Pancreas (tissue), 10 donors: ENCODE measurements around the gene CD200R1L. TPM values are rescaled to one million over a fixed set of nuclear protein-coding genes. Genes with fewer than 3 reads are reported as not detected.

Source experiments
- ATAC-seq, 4 donors: fragments of 200-7000 bp; cut with Tn5 transposase; one replicate each; pipeline versions ENCODE4 v1.8.0 to v1.9.1; 2020; ENCODE audit warnings: mild to moderate bottlenecking in 4 of 4, moderate library complexity in 4 of 4
- DNase-seq, 6 donors: peaks; one replicate each; pipeline ENCODE4 v3.0.0-alpha.2; 2020
- FAIRE-seq: peaks from 2 replicates; lab custom pipeline; 2012; peaks lifted over from hg19 to GRCh38; lab: Jason Lieb, UNC
- H3K27ac ChIP-seq, 4 donors: fragments of 200-600 bp; sonication (generic); 1 replicate in 3 of 4; 2 replicates in 1 of 4; pipeline versions ENCODE4 v1.5.0 to v1.8.0; 2020
- H3K27me3 ChIP-seq, 4 donors: fragments of 200-600 bp; one replicate each; pipeline ENCODE4 v1.8.0; 2021
- H3K36me3 ChIP-seq, 3 donors: fragments of 200-600 bp; sonication (generic) in 1 of 3; one replicate each; pipeline versions ENCODE4 v1.5.0 to v1.8.0; 2020 to 2021
- H3K4me1 ChIP-seq, 3 donors: fragments of 200-600 bp; one replicate each; pipeline ENCODE4 v1.8.0; 2021
- H3K4me3 ChIP-seq, 4 donors: fragments of 200-600 bp; sonication (generic) in 2 of 4; one replicate each; pipeline versions ENCODE4 v1.5.0 to v1.8.0; 2020 to 2021
- H3K9me3 ChIP-seq, 4 donors: fragments of 200-600 bp; one replicate each; pipeline ENCODE4 v1.8.0; 2021
- WGBS, 2 donors: extraction: QIAGEN DNeasy Blood & Tissue Kit; methylation state at CpG; one replicate each; pipeline ENCODE4 v1.1.7; 2013; 5-methylcytosine and 5-hydroxymethylcytosine counted together
- intact Hi-C, 3 donors: fragments of 100-400 bp; cut with DNase I; formaldehyde crosslinking; loops; one replicate each; pipeline versions ENCODE4 v1.11.1 to v1.14.2; 2022
- polyA plus RNA-seq, 2 donors: library from polyadenylated mRNA; stranded (reverse); fragments of 200-250 nt; gene quantifications; one replicate each; pipeline ENCODE4 v1.2.3, GENCODE V29; 2013
- total RNA-seq, 6 donors: library from RNA; stranded (reverse); fragmentation: NEBNext Ultra II Directional in 4 of 6; extraction: Animal tissue kit (Norgen Biotek cat#: 25700) in 4 of 6; gene quantifications; one replicate each; pipeline versions ENCODE4 v1.2.1 to v1.2.4, GENCODE V29; 2021 to 2023
- TF ChIP-seq, protein P1 (sequence below), 4 donors: fragments of 200-600 bp; sonication (generic) in 3 of 4; IDR thresholded peaks; one replicate each; pipeline versions ENCODE4 v1.5.0 to v1.8.0; 2021; ENCODE audit warnings: antibody characterized with exemption in 4 of 4
- donor health status: healthy with polysubstance abuse.
- donor health status: DM: no; HTN: no; CAD: no; lungs with moderate emphysema.
- donor health status: DM: no; HTN: no; CAD: no.
- donor health status: control.
- donor health status: control.
- donor health status: Bipolar disorder and iron deficiency.
- donor health status: DM: yes; HTN: yes; CAD: no.
- donor health status: DM: no; HTN: no; CAD: no.
- donor health status: DM: no; HTN: no; CAD: no.
- donor health status: DM: yes; HTN: yes; CAD: no.

The CD200R1L gene
- total and polyA plus RNA-seq, 8 donors = not detected

- H3K36me3 ChIP-seq = no peaks in the 10 kb centered on the region
- no peaks in the 10 kb centered on the region for H3K9me3 ChIP-seq
- ATAC-seq (peak in 3 of 4 donors; percentile 35 to 75 (median 63)), FAIRE-seq (no peak), DNase-seq (no peak)
- no peak overlapping the region for H3K27ac ChIP-seq
- H3K27me3 ChIP-seq = no peaks in the 10 kb centered on the region
- intact Hi-C loops = no loop called here
- H3K4me3 ChIP-seq = no peak overlapping the region
- H3K4me1 ChIP-seq = no peaks in the 10 kb centered on the region
- WGBS, 2 donors = 33 to 38% methylated on average over 6 of the region's 6 CpGs
- TF ChIP-seq, protein P1, sequence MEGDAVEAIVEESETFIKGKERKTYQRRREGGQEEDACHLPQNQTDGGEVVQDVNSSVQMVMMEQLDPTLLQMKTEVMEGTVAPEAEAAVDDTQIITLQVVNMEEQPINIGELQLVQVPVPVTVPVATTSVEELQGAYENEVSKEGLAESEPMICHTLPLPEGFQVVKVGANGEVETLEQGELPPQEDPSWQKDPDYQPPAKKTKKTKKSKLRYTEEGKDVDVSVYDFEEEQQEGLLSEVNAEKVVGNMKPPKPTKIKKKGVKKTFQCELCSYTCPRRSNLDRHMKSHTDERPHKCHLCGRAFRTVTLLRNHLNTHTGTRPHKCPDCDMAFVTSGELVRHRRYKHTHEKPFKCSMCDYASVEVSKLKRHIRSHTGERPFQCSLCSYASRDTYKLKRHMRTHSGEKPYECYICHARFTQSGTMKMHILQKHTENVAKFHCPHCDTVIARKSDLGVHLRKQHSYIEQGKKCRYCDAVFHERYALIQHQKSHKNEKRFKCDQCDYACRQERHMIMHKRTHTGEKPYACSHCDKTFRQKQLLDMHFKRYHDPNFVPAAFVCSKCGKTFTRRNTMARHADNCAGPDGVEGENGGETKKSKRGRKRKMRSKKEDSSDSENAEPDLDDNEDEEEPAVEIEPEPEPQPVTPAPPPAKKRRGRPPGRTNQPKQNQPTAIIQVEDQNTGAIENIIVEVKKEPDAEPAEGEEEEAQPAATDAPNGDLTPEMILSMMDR (IDR thresholded peaks at IDR 0.05) = no peak
Measured at GRCh38 chr3:112794622-112795172, 52.0 kb downstream of the CD200R1L start.

GRCh38 chr3:112793326-112794081 lies 53.2 kb downstream of the CD200R1L start:
- H3K36me3 ChIP-seq = no peaks in the 10 kb centered on the region
- intact Hi-C loops = no loop called here
- 79 to 83% methylated on average over 3 of the region's 3 CpGs for WGBS, 2 donors
- TF ChIP-seq, protein P1 (IDR thresholded peaks at IDR 0.05) = no peak
- FAIRE-seq (no peak), ATAC-seq (no peak), DNase-seq (no peak)
- H3K4me3 ChIP-seq = no peak overlapping the region
- H3K27me3 ChIP-seq = no peaks in the 10 kb centered on the region
- no peak overlapping the region for H3K27ac ChIP-seq
- H3K4me1 ChIP-seq = no peaks in the 10 kb centered on the region
- H3K9me3 ChIP-seq = no peaks in the 10 kb centered on the region

GRCh38 chr3:112791736-112792135 lies 54.9 kb downstream of the CD200R1L start:
- no peak for DNase-seq

DNA sequence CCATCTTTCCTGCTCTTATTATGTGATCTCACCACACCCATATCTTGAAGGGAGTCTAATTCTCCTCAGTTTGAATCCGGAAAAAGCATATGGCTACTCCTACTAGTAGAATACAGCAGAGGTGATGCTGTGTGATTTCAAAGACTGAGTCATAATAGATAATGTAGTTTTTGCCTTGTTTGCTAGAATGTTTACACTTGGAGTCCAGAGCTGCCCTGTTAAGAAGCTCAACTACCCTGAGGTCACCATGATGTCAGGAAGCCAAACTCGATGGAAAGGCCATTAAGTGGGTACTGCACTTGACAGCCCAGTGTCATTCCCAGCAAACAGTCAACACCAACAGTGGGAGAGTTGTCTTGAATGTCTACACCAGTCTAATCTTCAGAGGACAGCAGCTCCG lies 56.9 kb downstream of the CD200R1L start:
- no peak overlapping the region for H3K4me3 ChIP-seq
- H3K4me1 ChIP-seq = no peaks in the 10 kb centered on the region
- FAIRE-seq (no peak), ATAC-seq (no peak), DNase-seq (no peak)
- no peak overlapping the region for H3K27ac ChIP-seq
- WGBS, 2 donors = 57 to 70% methylated on average over 3 of the region's 3 CpGs
- TF ChIP-seq, protein P1 (IDR thresholded peaks at IDR 0.05) = no peak
- H3K9me3 ChIP-seq = no peaks in the 10 kb centered on the region
- H3K27me3 ChIP-seq = no peaks in the 10 kb centered on the region
- no peaks in the 10 kb centered on the region for H3K36me3 ChIP-seq
- intact Hi-C loops = no loop called here

More at GRCh38 chr3:112791736-112792135, 54.9 kb downstream of the CD200R1L start:
- Histone ChIP-seq H3K27me3 (no peaks in the 10 kb centered on the region), H3K4me3 (no peak overlapping the region), H3K9me3 (no peaks in the 10 kb centered on the region), H3K36me3 (no peaks in the 10 kb centered on the region), H3K27ac (no peak overlapping the region), H3K4me1 (no peaks in the 10 kb centered on the region)
- FAIRE-seq (no peak), ATAC-seq (no peak)
- 95 to 96% methylated on average over 2 of the region's 2 CpGs for WGBS, 2 donors
- intact Hi-C loops = no loop called here
- TF ChIP-seq, protein P1 (IDR thresholded peaks at IDR 0.05) = no peak
